AG04450 (cell line): ENCODE measurements around the gene TCERG1. TPM values are rescaled to one million over a fixed set of nuclear protein-coding genes. Genes with fewer than 3 reads are reported as not detected.

Experiments used
- CTCF ChIA-PET: fragments of 300-600, 350-600 bp; formaldehyde crosslinking; extraction: SDS; loops from one replicate; lab custom pipeline; 2022; ENCODE audit warnings: antibody characterized with exemption, inconsistent platforms; lab: Charles Lee
- POLR2A ChIA-PET: fragments of 350-600 bp; formaldehyde crosslinking; extraction: SDS; loops from one replicate; lab custom pipeline; 2021; ENCODE audit warnings: antibody characterized with exemption, inconsistent platforms; lab: Yijun Ruan, JAX
- DNase-seq: peaks from one replicate; pipeline ENCODE4 v3.0.0-alpha.2; 2011; ENCODE audit warnings: low read depth, low spot score
- H3K27ac ChIP-seq: one replicate; pipeline ENCODE4 v1.5.1; 2012; ENCODE audit warnings: low read depth, low read length, control low read depth
- H3K27me3 ChIP-seq: one replicate; pipeline ENCODE4 v1.6.0; 2012; ENCODE audit warnings: low read length; ENCODE audit not compliant: control insufficient read depth, insufficient read depth
- H3K4me3 ChIP-seq: 2 replicates; pipeline ENCODE4 v1.5.1; 2011; ENCODE audit warnings: mild to moderate bottlenecking, low read depth, low read length, control low read depth
- H3K9me3 ChIP-seq: 2 replicates; pipeline ENCODE4 v1.5.1; 2012; ENCODE audit warnings: low read length; ENCODE audit not compliant: control insufficient read depth, insufficient read depth
- CTCF ChIP-seq: IDR thresholded peaks from 2 replicates; pipeline ENCODE4 v1.5.1; 2011; ENCODE audit warnings: low read depth, low read length, control low read depth, inconsistent platforms
- polyA plus RNA-seq: library from polyadenylated mRNA; depleted of rRNA; stranded (reverse); fragments of >200 nt; gene quantifications from 2 replicates; pipeline ENCODE4 v1.2.3, GENCODE V29; 2011

The TCERG1 gene
- polyA plus RNA-seq, 1 experiment = 43.1 TPM

DNA sequence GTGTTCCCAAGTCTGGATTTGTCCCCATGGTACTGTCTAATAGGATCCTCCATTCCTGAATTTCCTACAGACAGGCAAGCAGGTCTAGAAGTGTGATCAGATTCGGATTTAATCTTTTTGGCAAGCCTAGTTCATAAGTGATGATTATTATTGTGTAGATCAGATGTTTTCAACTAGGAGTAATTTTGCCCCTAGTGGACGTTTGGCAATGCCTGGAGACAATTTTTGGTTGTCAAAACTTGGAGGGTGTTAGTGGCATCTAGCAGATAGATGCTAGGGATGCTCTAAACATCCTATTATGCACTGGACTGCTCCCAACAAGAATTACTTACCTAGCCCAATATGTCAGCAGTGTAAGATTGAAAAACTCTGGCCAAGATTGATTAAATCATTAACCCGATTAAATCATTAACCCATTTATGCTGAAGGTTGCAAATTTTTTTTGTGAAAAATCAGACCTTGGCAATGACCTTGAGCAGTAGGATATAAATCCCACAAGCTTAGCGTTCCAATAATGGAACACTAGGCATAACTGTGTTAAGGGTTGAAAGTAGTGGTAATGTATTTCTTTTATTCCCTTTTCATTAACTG lies 28.2 kb downstream of the TCERG1 start:
- Histone ChIP-seq H3K27ac (no peak overlapping the region), H3K9me3 (no peaks in the 10 kb centered on the region), H3K4me3 (no peak overlapping the region), H3K27me3 (no peaks in the 10 kb centered on the region)
- CTCF ChIA-PET = interaction anchor here (1.6 kb wide), 1 partner anchor 9 kb away, joined by 6 read pairs; no protein-coding TSS in a partner anchor
- POLR2A ChIA-PET = no interaction called here
- peak; percentile 39 for TF ChIP-seq CTCF
- DNase-seq = no peak

DNA sequence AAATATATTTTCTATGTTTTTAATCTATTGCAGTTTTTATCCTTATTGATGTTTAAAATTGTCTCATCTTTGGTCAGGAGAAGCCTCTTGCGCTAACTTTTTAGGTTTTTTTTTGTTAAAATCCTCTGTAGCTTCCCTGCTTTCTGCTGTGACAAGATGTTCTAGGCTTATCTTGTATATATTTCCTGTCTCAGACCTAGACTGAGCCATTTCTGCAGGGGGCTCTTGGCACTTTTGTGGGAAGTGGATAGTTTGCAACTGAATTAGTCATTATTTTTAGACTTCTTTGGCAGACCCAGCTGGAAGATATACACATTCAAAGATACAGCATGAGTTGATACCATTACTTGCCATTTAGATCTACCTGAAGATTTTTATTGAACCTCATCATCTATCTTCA lies 28.8 kb downstream of the TCERG1 start:
- Histone ChIP-seq H3K4me3 (no peak overlapping the region), H3K27ac (no peak overlapping the region), H3K27me3 (no peaks in the 10 kb centered on the region), H3K9me3 (no peaks in the 10 kb centered on the region)
- POLR2A ChIA-PET = no interaction called here
- TF ChIP-seq CTCF = no peak
- DNase-seq = no peak
- CTCF ChIA-PET = interaction anchor here (1.6 kb wide), 1 partner anchor 10 kb away, joined by 6 read pairs; no protein-coding TSS in a partner anchor

GRCh38 chr5:146482775-146483174 lies 35.6 kb downstream of the TCERG1 start:
- CTCF ChIA-PET = no interaction called here
- POLR2A ChIA-PET = no interaction called here
- no peak for DNase-seq

GRCh38 chr5:146484714-146485391 lies 37.7 kb downstream of the TCERG1 start:
- no peak overlapping the region for H3K27ac ChIP-seq
- H3K4me3 ChIP-seq = no peak overlapping the region
- no peaks in the 10 kb centered on the region for H3K27me3 ChIP-seq
- ChIA-PET POLR2A (no interaction called here), CTCF (interaction anchor here (1.5 kb wide), 1 partner anchor 38 kb away, joined by 5 read pairs; no protein-coding TSS in a partner anchor)
- DNase-seq = no peak
- no peaks in the 10 kb centered on the region for H3K9me3 ChIP-seq
- no peak for TF ChIP-seq CTCF

More at GRCh38 chr5:146482775-146483174, 35.6 kb downstream of the TCERG1 start:
- H3K27ac ChIP-seq = no peak overlapping the region
- no peaks in the 10 kb centered on the region for H3K9me3 ChIP-seq
- no peak for TF ChIP-seq CTCF
- H3K27me3 ChIP-seq = no peaks in the 10 kb centered on the region
- H3K4me3 ChIP-seq = no peak overlapping the region
